ENCODE data around the gene SNX13. TPM values are rescaled to one million over a fixed set of nuclear protein-coding genes. Genes with fewer than 3 reads are reported as not detected.

The SNX13 gene
- total RNA-seq, 1 experiment from 2014 or later = 41.8 TPM

DNA sequence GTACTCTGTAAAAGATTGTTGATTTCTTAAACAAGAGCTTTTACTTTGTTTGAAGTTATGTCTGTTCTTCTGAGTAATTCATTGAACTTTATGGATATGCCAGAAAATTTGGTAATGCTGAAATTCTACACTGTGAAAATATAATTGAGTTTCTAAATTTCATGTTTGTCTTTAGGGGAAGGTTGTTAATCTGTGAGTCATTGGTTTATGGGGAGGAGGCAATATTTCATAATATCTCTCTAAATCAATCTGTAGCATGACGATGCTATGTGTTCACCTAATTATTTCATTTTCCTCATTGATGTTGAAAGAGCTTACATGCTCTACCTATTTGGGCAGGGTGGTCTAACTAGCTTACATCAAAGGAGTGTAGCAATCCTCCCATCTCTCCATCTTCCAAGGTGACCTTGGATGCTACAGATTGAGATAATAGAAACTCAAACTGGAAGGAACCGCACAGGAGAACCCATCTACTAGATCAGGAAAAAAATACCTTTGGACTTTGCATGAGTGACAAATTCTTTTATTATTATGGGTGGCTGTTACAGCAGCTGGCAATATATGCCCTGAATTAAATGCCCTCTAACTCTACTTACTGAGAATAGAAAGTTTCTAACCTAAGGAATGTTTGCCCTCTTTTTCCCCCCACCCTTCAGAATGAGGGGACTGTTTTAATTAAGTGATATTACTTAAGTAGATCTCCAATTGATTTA is 8.4 kb upstream of the SNX13 start:
- H3K36me3 Mint-ChIP-seq (ENCODE audit: insufficient read depth, unreplicated experiment) = peaks cover 7% of the 10 kb centered on the region
- ChIA-PET CTCF (no interaction called here), POLR2A (no interaction called here)
- TF ChIP-seq, protein P1, sequence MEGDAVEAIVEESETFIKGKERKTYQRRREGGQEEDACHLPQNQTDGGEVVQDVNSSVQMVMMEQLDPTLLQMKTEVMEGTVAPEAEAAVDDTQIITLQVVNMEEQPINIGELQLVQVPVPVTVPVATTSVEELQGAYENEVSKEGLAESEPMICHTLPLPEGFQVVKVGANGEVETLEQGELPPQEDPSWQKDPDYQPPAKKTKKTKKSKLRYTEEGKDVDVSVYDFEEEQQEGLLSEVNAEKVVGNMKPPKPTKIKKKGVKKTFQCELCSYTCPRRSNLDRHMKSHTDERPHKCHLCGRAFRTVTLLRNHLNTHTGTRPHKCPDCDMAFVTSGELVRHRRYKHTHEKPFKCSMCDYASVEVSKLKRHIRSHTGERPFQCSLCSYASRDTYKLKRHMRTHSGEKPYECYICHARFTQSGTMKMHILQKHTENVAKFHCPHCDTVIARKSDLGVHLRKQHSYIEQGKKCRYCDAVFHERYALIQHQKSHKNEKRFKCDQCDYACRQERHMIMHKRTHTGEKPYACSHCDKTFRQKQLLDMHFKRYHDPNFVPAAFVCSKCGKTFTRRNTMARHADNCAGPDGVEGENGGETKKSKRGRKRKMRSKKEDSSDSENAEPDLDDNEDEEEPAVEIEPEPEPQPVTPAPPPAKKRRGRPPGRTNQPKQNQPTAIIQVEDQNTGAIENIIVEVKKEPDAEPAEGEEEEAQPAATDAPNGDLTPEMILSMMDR (IDR thresholded peaks at IDR 0.05; ENCODE audit: insufficient read depth in 1 of 2, low read depth in 1 of 2, low read length in 1 of 2, severe bottlenecking in 1 of 2, unreplicated experiment in 1 of 2) = no peak
- no peaks in the 10 kb centered on the region for H3K4me1 Mint-ChIP-seq (ENCODE audit: low read depth, unreplicated experiment)
- Histone ChIP-seq H3K27me3 (replicated peaks; ENCODE audit: control insufficient read depth, insufficient read depth, low read length) (no peaks in the 10 kb centered on the region), H3K9me3 (no peaks in the 10 kb centered on the region), H3K4me1 (no peaks in the 10 kb centered on the region; the same call in 1 of the 2 replicates), H3K36me3 (ENCODE audit: control insufficient read depth, insufficient read depth, low read length) (no peaks in the 10 kb centered on the region), H3K4me3 (ENCODE audit: low read depth, low read length) (no peak overlapping the region)
- H3K4me3 Mint-ChIP-seq (ENCODE audit: unreplicated experiment) = no peak overlapping the region
- no peak overlapping the region for H3K27ac Mint-ChIP-seq (ENCODE audit: unreplicated experiment)
- no peaks in the 10 kb centered on the region for H3K9me3 Mint-ChIP-seq (ENCODE audit: unreplicated experiment)
- intact Hi-C loops (cut with micrococcal nuclease; ENCODE audit: unreplicated experiment) = loop anchor here (10.0 kb wide), 1 partner anchor 244 kb away; no protein-coding TSS in a partner anchor
- peaks cover 4% of the 10 kb centered on the region for H3K27me3 Mint-ChIP-seq (ENCODE audit: insufficient read depth, unreplicated experiment)
- no peak for DNase-seq
- BruUV-seq (replicated peaks) = no TSS peak

DNA sequence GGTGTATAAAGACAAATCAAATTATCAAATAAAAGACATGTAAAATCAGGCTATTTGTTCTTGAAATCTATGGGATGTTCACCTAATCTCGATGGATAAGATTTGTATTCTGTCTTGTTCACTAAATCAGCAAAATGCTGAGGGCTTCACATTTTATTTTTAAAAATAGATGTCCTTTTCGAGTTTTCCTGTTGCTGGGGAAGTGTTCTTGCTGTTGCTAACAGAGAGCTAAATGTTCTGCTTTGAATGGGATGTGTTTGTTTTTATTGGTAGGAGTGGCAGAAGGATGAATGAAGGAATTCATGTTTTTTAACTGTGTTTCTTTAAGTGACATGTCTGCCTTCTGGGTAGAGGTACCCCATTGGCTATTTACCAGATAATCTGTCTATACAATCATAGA is 7.3 kb upstream of the SNX13 start:
- DNase-seq = no peak
- Mint-ChIP-seq H3K4me3 (ENCODE audit: unreplicated experiment) (no peak overlapping the region), H3K4me1 (ENCODE audit: low read depth, unreplicated experiment) (peaks cover 2% of the 10 kb centered on the region), H3K27ac (ENCODE audit: unreplicated experiment) (no peak overlapping the region), H3K9me3 (ENCODE audit: unreplicated experiment) (no peaks in the 10 kb centered on the region), H3K27me3 (ENCODE audit: insufficient read depth, unreplicated experiment) (peaks cover 4% of the 10 kb centered on the region), H3K36me3 (ENCODE audit: insufficient read depth, unreplicated experiment) (peaks cover 7% of the 10 kb centered on the region)
- no peaks in the 10 kb centered on the region; the same call in 1 of the 2 replicates for H3K4me1 ChIP-seq
- intact Hi-C loops (cut with micrococcal nuclease; ENCODE audit: unreplicated experiment) = loop anchor here (10.0 kb wide), 1 partner anchor 243 kb away; no protein-coding TSS in a partner anchor
- ChIA-PET POLR2A (no interaction called here), CTCF (no interaction called here)
- H3K27me3 ChIP-seq (replicated peaks; ENCODE audit: control insufficient read depth, insufficient read depth, low read length) = no peaks in the 10 kb centered on the region
- H3K36me3 ChIP-seq (ENCODE audit: control insufficient read depth, insufficient read depth, low read length) = no peaks in the 10 kb centered on the region
- H3K9me3 ChIP-seq = no peaks in the 10 kb centered on the region
- TF ChIP-seq, protein P1 (IDR thresholded peaks at IDR 0.05; ENCODE audit: insufficient read depth in 1 of 2, low read depth in 1 of 2, low read length in 1 of 2, severe bottlenecking in 1 of 2, unreplicated experiment in 1 of 2) = no peak
- H3K4me3 ChIP-seq (ENCODE audit: low read depth, low read length) = no peak overlapping the region
- BruUV-seq (replicated peaks) = no TSS peak

DNA sequence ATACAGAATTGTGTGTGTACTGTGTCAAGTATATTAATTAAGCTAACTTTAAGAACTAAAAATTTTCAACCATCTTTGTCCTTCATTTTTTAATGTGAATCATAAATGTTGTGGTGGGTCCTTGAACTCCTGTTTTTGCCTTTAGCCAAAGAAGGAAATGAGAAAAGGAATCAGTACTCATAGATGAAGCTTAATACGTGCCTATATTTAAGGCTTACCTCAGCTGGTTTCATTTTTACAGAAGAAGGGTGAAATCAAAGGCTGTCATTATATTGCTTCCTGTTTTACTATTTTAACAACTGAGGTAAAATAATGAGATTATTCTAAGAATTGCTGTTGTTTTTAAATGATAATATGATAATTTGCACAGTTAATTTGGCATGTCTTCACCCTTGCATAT is 6.3 kb upstream of the SNX13 start:
- Mint-ChIP-seq H3K4me3 (ENCODE audit: unreplicated experiment) (no peak overlapping the region), H3K4me1 (ENCODE audit: low read depth, unreplicated experiment) (peaks cover 10% of the 10 kb centered on the region), H3K27me3 (ENCODE audit: insufficient read depth, unreplicated experiment) (peaks cover 4% of the 10 kb centered on the region), H3K36me3 (ENCODE audit: insufficient read depth, unreplicated experiment) (peaks cover 7% of the 10 kb centered on the region), H3K9me3 (ENCODE audit: unreplicated experiment) (no peaks in the 10 kb centered on the region), H3K27ac (ENCODE audit: unreplicated experiment) (no peak overlapping the region)
- CTCF ChIA-PET = no interaction called here
- H3K9me3 ChIP-seq = no peaks in the 10 kb centered on the region
- no TSS peak for BruUV-seq (replicated peaks)
- H3K4me1 ChIP-seq = peaks cover 1% of the 10 kb centered on the region; the same call in 1 of the 2 replicates
- intact Hi-C loops (cut with micrococcal nuclease; ENCODE audit: unreplicated experiment) = loop anchor here (10.0 kb wide), 1 partner anchor 242 kb away; no protein-coding TSS in a partner anchor
- DNase-seq = no peak
- H3K36me3 ChIP-seq (ENCODE audit: control insufficient read depth, insufficient read depth, low read length) = no peaks in the 10 kb centered on the region
- no peaks in the 10 kb centered on the region for H3K27me3 ChIP-seq (replicated peaks; ENCODE audit: control insufficient read depth, insufficient read depth, low read length)
- TF ChIP-seq, protein P1 (IDR thresholded peaks at IDR 0.05; ENCODE audit: insufficient read depth in 1 of 2, low read depth in 1 of 2, low read length in 1 of 2, severe bottlenecking in 1 of 2, unreplicated experiment in 1 of 2) = no peak
- no peak overlapping the region for H3K4me3 ChIP-seq (ENCODE audit: low read depth, low read length)
- POLR2A ChIA-PET = no interaction called here

All from Caco-2 (cell line).